ENCODE results near the gene DEFB119. TPM values are rescaled to one million over a fixed set of nuclear protein-coding genes. Genes with fewer than 3 reads are reported as not detected.

The DEFB119 gene
- total RNA-seq, 1 donor from 2014 or later: not detected

Other genes starting within 250 kb of the DEFB119 start
- not detected for gene DEFB115, start 132.9 kb downstream of the DEFB119 start, total RNA-seq
- not detected for gene DEFB116, start 82.0 kb downstream of the DEFB119 start, total RNA-seq
- gene DEFB118, start 22.0 kb downstream of the DEFB119 start, total RNA-seq: not detected
- not detected for gene DEFB121, start 15.6 kb upstream of the DEFB119 start, total RNA-seq
- gene DEFB123, start 50.0 kb upstream of the DEFB119 start, total RNA-seq: not detected
- not detected for gene DEFB124, start 84.5 kb upstream of the DEFB119 start, total RNA-seq
- 2.0 TPM for gene REM1, start 84.7 kb upstream of the DEFB119 start, total RNA-seq
- 39.2 TPM for gene HM13, start 123.9 kb upstream of the DEFB119 start, total RNA-seq
- 99.2 TPM for gene ID1, start 214.7 kb upstream of the DEFB119 start, total RNA-seq
- gene COX4I2, start 247.3 kb upstream of the DEFB119 start, total RNA-seq: 10.1 TPM

Data from left ventricle myocardium superior (tissue), 1 donor.